Smooth muscle cell of the brain vasculature (primary cell): ENCODE results near the gene POLD4.
"Not testable (repeated sequence)": the region's sequence is repeated elsewhere in the genome, so short reads cannot be mapped to it uniquely, and the experiment has no call there.

ENCODE experiments used
- DNase-seq: peaks from one replicate; pipeline ENCODE4 v3.0.0-alpha.2; 2012; ENCODE audit warnings: low read depth, low spot score

The POLD4 gene

GRCh38 chr11:67354075-67355022, 1.0 kb upstream of the POLD4 start:
- DNase-seq, result no peak

GRCh38 chr11:67352546-67353316, 615 bp downstream of the POLD4 start:
- DNase-seq, result no peak

DNA sequence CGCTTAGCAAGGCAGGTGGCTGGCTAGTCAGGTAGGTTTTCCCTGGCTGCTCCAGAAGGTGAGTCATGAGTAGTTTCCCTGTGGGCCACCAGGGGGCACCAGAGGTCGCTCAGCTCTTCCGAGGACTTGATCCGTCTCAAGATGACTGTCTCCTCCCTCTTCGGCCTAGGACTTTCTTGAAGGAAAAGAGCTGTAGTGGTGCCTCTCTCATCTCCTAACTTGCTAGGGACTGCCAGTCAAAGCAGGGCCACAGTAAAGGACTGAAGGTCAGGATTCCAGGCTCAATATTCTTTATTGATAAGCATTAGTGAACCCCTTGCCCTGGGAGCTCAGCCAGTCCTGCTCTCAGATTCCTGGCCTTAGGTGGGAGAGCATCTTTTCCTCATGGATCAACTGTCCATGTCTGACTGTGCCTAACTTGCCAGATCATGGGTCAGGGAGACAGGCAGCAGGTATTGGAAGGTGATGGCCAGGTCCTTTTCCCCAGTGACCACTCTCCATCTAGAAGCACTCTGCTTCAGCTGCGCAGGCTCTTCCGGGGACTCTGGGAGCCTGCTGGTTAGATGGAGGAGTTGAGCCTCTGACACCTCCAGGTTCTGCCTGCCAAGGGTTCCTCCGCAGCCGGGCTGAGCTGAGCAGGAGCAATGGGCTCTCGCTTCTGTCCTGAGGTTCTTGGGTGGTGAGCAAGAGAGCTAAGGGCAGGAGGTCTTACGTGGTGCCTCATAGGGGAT, 1.9 kb downstream of the POLD4 start:
- DNase-seq, result no peak

- DNase-seq, result no peak
These were observed 3.3 kb downstream of the POLD4 start for GRCh38 chr11:67349928-67350465.

GRCh38 chr11:67349457-67349856, 3.9 kb downstream of the POLD4 start:
- DNase-seq, result no peak

GRCh38 chr11:67349036-67349435, 4.3 kb downstream of the POLD4 start:
- DNase-seq, result no peak

GRCh38 chr11:67347964-67348749, 5.2 kb downstream of the POLD4 start:
- no peak for DNase-seq

GRCh38 chr11:67345920-67346819, 7.2 kb downstream of the POLD4 start:
- DNase-seq, result no peak

GRCh38 chr11:67345247-67345919, 8.0 kb downstream of the POLD4 start:
- DNase-seq, result no peak

DNA sequence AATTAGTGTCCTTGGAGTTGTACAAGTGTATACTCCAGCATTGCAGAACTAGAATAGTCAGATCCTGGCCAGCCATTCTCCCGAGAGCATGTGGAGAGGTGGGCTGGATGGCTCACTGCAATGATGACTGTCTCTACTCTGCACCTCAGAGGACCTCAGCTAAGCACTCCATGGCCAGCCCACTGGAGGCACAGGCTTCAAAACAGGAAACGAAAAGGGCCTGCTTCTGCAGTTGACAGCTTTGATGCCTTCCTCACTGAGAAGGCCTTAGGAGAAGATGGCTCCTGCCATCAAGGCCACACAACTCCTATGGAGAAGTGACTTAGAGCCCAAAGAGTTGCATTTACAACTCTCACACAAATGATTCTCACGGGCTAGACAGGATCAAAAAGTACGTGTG, 9.1 kb downstream of the POLD4 start:
- DNase-seq, result no peak

- DNase-seq, result no peak
These were observed 16.1 kb downstream of the POLD4 start for GRCh38 chr11:67337257-67337656.

DNA sequence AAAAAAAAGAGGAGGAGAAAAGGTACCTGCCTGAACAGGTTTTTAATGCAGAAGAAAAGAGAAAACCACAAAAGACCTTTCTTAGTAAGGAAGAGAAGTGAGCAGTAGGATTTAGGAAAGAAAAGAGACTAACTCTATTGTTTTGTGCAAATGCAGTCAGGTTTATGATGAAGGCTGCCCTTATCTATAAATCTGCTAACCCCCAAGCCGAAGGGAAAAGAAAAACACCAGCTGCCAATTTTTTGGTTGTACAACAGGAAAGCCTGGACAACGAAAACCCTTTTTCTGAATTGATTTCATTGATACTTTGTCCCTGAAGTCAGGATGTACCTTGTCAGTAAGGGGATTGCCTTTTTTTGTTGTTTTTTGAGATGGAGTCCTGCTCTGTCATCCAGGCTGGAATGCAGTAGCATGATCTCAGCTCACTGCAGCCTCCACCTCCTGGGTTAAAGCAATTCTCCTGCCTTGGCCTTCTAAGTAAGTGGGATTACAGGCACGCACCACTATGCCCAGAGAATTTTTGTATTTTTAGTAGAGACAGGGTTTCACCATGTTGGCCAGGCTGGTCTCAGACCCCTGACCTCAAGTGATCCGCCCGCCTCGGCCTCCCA, 21.2 kb downstream of the POLD4 start:
- DNase-seq, result no peak

DNA sequence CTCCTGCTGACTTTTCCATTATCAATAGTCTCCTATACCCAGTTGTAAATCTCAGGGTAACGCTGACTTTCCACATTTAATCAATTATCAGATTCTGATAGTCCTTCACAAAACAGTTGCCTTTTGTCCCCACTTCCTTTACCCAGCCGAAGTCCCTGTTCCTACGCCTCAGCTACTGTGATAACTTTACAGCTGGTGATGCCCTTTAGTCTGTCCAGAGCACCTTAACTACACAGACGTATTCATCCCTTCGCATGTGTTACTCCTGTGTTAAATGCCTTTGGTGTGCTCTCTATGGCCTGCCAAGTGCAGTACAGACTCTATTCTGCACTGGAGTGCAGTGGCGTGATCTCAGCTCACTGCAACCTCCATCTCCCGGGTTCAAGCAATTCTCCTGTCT, 29.8 kb downstream of the POLD4 start:
- no peak for DNase-seq

- DNase-seq, result no peak
These were observed 31.3 kb downstream of the POLD4 start for GRCh38 chr11:67322049-67322448.

DNA sequence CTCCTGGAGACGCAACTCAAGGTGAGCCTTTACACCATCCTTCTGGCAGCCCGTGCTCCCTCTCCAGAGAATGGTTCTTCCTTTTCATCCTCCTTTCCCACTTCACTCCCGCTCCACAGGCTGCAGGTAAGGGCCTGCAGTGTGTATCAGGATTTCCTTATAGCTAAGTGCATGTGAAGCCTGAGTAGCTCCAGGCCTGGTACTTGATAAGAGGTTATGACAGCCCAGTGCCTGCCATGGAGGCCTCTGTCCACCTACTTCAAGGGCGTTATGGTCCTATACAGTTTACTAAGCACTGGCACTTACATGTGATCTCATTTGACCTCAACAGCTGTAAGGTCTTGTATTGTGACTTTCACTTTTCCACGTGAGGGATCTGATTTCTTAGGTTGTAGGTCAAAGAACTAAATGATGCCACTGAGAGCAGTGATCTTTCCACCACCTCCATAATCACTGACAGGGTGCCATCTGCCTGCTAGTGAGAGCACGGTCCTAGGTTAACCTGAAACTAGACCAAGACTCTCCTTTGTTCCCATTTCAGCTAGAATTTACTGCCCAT, 32.0 kb downstream of the POLD4 start:
- no peak for DNase-seq

DNA sequence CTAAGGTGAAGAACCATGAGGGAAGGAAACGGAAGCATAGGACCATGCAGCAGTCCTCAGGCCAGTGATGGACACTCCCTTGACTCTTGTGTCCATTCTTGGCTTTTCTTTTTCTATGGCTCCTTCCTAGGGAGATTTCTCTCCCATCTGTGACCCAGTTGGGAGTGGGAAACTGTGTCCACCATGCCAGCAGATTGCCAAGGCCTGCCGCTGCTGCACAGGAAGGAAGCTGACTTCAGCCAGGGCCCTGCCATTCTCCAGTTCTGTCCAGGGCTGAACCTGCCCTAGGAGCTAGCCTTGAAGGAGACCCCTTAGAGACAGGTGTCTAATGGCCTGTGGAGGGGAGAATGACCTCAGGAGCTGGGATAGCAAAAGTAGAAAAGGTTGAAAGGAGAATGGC, 32.7 kb downstream of the POLD4 start:
- DNase-seq, result no peak

GRCh38 chr11:67320011-67320410, 33.3 kb downstream of the POLD4 start:
- no peak for DNase-seq

GRCh38 chr11:67318876-67319275, 34.5 kb downstream of the POLD4 start:
- not testable (repeated sequence) for DNase-seq
